GM12872 (cell line): Measurements from ENCODE around the gene GTPBP1.

ENCODE experiments used
- TF ChIP-seq, protein P1 (sequence below): IDR thresholded peaks from 3 replicates; pipeline ENCODE4 v1.5.1; 2011; ENCODE audit warnings: low read depth, mild to moderate bottlenecking, low read length, moderate library complexity; ENCODE audit not compliant: insufficient read depth

The GTPBP1 gene

DNA sequence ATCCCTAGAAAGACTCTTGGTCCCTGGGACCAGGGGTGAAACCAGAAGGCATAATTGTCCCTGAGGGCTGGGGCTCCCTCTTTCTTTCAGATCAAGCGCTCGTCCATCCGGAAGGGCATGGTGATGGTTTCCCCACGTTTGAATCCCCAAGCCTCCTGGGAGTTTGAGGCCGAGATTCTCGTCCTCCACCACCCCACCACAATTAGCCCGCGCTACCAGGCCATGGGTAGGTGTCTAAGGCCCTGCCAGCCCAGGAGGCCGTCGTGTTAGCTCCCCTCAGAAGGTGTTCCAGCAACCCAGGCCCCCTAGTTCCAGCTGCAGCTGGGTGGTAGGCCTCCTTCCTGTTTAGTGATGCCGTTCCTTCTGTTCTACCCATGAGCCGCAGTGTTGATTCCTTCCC, 21.4 kb downstream of the GTPBP1 start:
- TF ChIP-seq, protein P1, sequence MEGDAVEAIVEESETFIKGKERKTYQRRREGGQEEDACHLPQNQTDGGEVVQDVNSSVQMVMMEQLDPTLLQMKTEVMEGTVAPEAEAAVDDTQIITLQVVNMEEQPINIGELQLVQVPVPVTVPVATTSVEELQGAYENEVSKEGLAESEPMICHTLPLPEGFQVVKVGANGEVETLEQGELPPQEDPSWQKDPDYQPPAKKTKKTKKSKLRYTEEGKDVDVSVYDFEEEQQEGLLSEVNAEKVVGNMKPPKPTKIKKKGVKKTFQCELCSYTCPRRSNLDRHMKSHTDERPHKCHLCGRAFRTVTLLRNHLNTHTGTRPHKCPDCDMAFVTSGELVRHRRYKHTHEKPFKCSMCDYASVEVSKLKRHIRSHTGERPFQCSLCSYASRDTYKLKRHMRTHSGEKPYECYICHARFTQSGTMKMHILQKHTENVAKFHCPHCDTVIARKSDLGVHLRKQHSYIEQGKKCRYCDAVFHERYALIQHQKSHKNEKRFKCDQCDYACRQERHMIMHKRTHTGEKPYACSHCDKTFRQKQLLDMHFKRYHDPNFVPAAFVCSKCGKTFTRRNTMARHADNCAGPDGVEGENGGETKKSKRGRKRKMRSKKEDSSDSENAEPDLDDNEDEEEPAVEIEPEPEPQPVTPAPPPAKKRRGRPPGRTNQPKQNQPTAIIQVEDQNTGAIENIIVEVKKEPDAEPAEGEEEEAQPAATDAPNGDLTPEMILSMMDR: no peak

DNA sequence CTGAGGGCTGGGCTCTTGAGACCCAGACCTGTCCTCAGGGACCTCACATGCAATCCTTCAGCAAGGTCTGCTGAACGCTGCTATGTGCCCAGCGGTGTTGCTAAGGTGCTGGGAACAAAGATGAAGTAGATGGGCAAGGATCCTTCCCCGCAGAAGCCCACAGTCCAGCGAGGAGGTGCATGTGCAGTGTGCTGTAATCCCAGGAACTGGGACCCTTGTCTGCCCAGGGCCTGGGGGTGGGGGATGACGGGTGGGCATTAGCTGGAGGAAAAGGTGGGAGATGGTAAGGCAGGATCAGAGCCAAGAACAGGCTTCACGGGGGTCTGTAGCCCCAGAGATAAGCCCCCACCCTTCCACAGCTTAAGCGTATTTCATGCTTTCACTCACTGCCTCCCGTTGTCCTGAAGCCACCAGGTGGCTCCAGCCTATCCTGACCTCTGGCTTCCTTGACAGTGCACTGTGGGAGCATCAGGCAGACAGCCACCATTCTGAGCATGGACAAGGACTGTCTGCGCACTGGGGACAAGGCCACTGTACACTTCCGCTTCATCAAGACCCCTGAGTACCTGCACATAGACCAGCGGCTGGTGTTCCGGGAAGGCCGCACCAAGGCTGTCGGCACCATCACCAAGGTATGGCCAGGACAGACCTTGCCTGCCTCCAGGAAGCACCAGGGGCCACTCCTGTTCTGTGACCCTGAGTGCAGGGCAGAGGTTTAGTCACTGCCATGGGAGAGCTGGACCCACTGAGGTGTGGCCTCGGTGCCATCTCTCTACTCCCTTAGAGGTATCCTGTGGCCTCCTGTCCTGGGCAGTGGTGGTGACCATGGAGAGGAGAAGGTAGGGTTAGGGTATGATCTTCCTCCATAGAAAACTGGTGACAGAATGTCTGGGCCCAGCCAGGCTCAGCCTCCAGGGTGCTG, 22.0 kb downstream of the GTPBP1 start:
- TF ChIP-seq, protein P1: no peak

DNA sequence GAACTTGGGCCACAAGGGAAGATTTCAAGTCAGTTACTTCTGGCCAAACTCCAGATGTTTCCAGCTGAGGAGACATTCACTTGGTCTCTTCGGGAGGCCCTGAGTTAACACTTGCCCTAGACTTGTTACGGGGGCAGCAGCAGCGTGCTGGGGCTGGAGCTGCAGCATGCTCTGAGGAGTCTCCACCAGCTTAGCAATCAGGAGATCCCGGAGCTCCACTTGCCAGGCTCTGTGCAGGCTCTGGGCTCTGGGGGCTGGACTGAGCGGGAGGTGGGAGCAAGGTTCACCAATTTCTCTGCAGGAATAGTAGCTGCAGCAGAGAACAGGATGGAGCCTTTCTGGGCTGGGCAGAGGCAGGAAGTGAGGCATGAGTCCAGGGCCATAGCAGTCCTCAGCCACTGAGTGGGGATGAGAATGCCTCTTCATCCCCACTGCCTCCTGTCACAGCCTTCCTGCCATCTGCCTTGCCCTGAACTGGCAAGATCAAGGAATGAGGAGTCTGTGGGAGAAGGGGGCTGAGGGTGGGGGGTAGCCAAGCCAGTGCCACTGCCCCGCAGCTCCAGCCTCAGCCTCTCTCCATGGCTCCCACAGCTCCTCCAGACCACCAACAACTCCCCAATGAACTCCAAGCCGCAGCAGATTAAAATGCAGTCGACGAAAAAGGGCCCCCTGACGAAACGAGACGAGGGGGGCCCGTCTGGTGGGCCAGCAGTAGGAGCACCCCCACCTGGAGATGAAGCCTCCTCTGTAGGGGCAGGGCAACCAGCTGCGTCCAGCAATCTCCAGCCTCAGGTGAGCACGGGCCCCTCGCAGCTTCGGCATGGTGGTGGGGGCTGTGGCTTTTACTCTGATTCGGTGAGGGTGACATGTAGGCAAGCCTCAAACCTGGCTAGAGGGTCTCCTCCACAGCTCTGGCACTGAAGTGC, 23.4 kb downstream of the GTPBP1 start:
- TF ChIP-seq, protein P1: no peak

- TF ChIP-seq, protein P1: no peak
These were observed 24.2 kb downstream of the GTPBP1 start for GRCh38 chr22:38729946-38730345.

GRCh38 chr22:38730411-38730871, 24.7 kb downstream of the GTPBP1 start:
- TF ChIP-seq, protein P1: no peak

- TF ChIP-seq, protein P1: no peak
These were observed 26.0 kb downstream of the GTPBP1 start for GRCh38 chr22:38731703-38732161.

DNA sequence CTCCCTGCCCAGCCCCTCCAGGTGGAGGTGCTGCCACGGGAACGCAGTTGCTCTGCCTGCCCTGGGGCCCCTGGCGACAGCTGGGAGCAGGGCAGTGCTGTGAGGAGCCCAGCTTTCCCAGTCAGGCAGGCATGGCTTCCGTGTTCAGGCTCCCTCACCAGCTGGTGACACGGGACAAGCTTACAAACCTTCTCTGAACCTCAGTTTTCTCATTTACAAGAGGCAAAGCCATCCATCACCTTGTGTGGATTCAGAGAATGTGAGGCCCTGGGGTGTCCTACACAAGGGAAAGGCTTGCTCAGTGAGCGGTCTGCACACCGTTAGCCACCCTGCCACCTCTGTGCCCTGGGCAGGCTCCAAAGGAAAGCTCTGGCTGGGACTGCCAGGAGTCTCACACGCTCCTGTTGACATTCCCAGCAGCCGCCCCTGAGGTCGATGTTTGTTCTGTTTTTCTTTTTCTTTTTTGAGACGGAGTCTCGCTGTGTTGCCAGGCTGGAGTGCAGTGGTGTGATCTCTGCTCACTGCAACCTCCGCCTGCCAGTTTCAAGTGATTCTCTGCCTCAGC, 26.6 kb downstream of the GTPBP1 start:
- TF ChIP-seq, protein P1: no peak
